ENCODE data around the gene SCUBE2. TPM values are rescaled to one million over a fixed set of nuclear protein-coding genes. Genes with fewer than 3 reads are reported as not detected.

Gene SCUBE2
- total RNA-seq, 1 donor from 2014 or later, result 1.9 TPM

- TF ChIP-seq CTCF (IDR thresholded peaks at IDR 0.05), result no peak
- Mint-ChIP-seq H3K27ac (ENCODE audit: unreplicated experiment) (no peak overlapping the region), H3K27me3 (ENCODE audit: unreplicated experiment) (no peaks in the 10 kb centered on the region), H3K9me3 (ENCODE audit: unreplicated experiment) (no peaks in the 10 kb centered on the region), H3K4me1 (ENCODE audit: unreplicated experiment) (peaks cover 16% of the 10 kb centered on the region), H3K4me3 (ENCODE audit: unreplicated experiment) (no peak overlapping the region), H3K36me3 (ENCODE audit: unreplicated experiment) (no peaks in the 10 kb centered on the region)
- DNase-seq (ENCODE audit: extremely low spot score, unreplicated experiment), result no peak
Measured at GRCh38 chr11:9053316-9054035, 37.9 kb downstream of the SCUBE2 start.

- no peak for TF ChIP-seq CTCF (IDR thresholded peaks at IDR 0.05)
- Mint-ChIP-seq H3K36me3 (ENCODE audit: unreplicated experiment) (no peaks in the 10 kb centered on the region), H3K4me3 (ENCODE audit: unreplicated experiment) (no peak overlapping the region), H3K4me1 (ENCODE audit: unreplicated experiment) (peaks cover 25% of the 10 kb centered on the region), H3K9me3 (ENCODE audit: unreplicated experiment) (no peaks in the 10 kb centered on the region), H3K27me3 (ENCODE audit: unreplicated experiment) (no peaks in the 10 kb centered on the region), H3K27ac (ENCODE audit: unreplicated experiment) (no peak overlapping the region)
- DNase-seq (ENCODE audit: extremely low spot score, unreplicated experiment), result no peak
Measured at GRCh38 chr11:9052316-9052715, 39.1 kb downstream of the SCUBE2 start.

GRCh38 chr11:9049959-9050358, 41.4 kb downstream of the SCUBE2 start:
- H3K4me1 Mint-ChIP-seq (ENCODE audit: unreplicated experiment), result peaks cover 17% of the 10 kb centered on the region
- H3K27ac Mint-ChIP-seq (ENCODE audit: unreplicated experiment), result no peak overlapping the region
- H3K9me3 Mint-ChIP-seq (ENCODE audit: unreplicated experiment), result no peaks in the 10 kb centered on the region
- H3K36me3 Mint-ChIP-seq (ENCODE audit: unreplicated experiment), result no peaks in the 10 kb centered on the region
- DNase-seq (ENCODE audit: extremely low spot score, unreplicated experiment), result no peak
- no peaks in the 10 kb centered on the region for H3K27me3 Mint-ChIP-seq (ENCODE audit: unreplicated experiment)
- H3K4me3 Mint-ChIP-seq (ENCODE audit: unreplicated experiment), result no peak overlapping the region
- TF ChIP-seq CTCF (IDR thresholded peaks at IDR 0.05), result no peak

GRCh38 chr11:9047964-9048523, 43.4 kb downstream of the SCUBE2 start:
- H3K27me3 Mint-ChIP-seq (ENCODE audit: unreplicated experiment), result no peaks in the 10 kb centered on the region
- no peaks in the 10 kb centered on the region for H3K9me3 Mint-ChIP-seq (ENCODE audit: unreplicated experiment)
- no peaks in the 10 kb centered on the region for H3K36me3 Mint-ChIP-seq (ENCODE audit: unreplicated experiment)
- TF ChIP-seq CTCF (IDR thresholded peaks at IDR 0.05), result no peak
- no peak for DNase-seq (ENCODE audit: extremely low spot score, unreplicated experiment)
- H3K4me3 Mint-ChIP-seq (ENCODE audit: unreplicated experiment), result no peak overlapping the region
- no peak overlapping the region for H3K27ac Mint-ChIP-seq (ENCODE audit: unreplicated experiment)
- H3K4me1 Mint-ChIP-seq (ENCODE audit: unreplicated experiment), result peaks cover 13% of the 10 kb centered on the region

- Mint-ChIP-seq H3K27me3 (ENCODE audit: unreplicated experiment) (no peaks in the 10 kb centered on the region), H3K36me3 (ENCODE audit: unreplicated experiment) (no peaks in the 10 kb centered on the region), H3K9me3 (ENCODE audit: unreplicated experiment) (no peaks in the 10 kb centered on the region), H3K27ac (ENCODE audit: unreplicated experiment) (no peak overlapping the region), H3K4me3 (ENCODE audit: unreplicated experiment) (no peak overlapping the region), H3K4me1 (ENCODE audit: unreplicated experiment) (peaks cover 13% of the 10 kb centered on the region)
- no peak for DNase-seq (ENCODE audit: extremely low spot score, unreplicated experiment)
- TF ChIP-seq CTCF (IDR thresholded peaks at IDR 0.05), result no peak
Measured at GRCh38 chr11:9046481-9046880, 44.9 kb downstream of the SCUBE2 start.

All from osteocyte (in vitro differentiated cells).